ENCODE data around the gene ZNF723.

GRCh38 chr19:22901431-22902130 is 69.5 kb downstream of the ZNF723 start:
- TF ChIP-seq, protein P1, sequence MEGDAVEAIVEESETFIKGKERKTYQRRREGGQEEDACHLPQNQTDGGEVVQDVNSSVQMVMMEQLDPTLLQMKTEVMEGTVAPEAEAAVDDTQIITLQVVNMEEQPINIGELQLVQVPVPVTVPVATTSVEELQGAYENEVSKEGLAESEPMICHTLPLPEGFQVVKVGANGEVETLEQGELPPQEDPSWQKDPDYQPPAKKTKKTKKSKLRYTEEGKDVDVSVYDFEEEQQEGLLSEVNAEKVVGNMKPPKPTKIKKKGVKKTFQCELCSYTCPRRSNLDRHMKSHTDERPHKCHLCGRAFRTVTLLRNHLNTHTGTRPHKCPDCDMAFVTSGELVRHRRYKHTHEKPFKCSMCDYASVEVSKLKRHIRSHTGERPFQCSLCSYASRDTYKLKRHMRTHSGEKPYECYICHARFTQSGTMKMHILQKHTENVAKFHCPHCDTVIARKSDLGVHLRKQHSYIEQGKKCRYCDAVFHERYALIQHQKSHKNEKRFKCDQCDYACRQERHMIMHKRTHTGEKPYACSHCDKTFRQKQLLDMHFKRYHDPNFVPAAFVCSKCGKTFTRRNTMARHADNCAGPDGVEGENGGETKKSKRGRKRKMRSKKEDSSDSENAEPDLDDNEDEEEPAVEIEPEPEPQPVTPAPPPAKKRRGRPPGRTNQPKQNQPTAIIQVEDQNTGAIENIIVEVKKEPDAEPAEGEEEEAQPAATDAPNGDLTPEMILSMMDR (IDR thresholded peaks at IDR 0.05; ENCODE audit: low read depth, low read length) = no peak
- no peak for TF ChIP-seq EZH2phosphoT487 (IDR thresholded peaks at IDR 0.05; ENCODE audit: low read depth)

Data from OCI-LY3 (cell line).